WERI-Rb-1 (cell line): Measurements from ENCODE around the gene BEAN1.

ENCODE experiments used
- DNase-seq: peaks from one replicate; pipeline ENCODE4 v3.0.0-alpha.2; 2020
- H3K27ac ChIP-seq: fragments of 250-450 bp; sonication (Bioruptor Pico); 2 replicates; pipeline ENCODE4 v1.5.1; 2020; ENCODE audit warnings: mild to moderate bottlenecking, moderate library complexity
- H3K27me3 ChIP-seq: fragments of 250-450 bp; sonication (Bioruptor Pico); 2 replicates; pipeline ENCODE4 v1.5.1; 2021; ENCODE audit warnings: mild to moderate bottlenecking, low read depth, moderate library complexity; ENCODE audit not compliant: insufficient read depth, severe bottlenecking
- H3K36me3 ChIP-seq: fragments of 250-450 bp; sonication (Bioruptor Pico); 2 replicates; pipeline ENCODE4 v1.5.1; 2020; ENCODE audit warnings: mild to moderate bottlenecking, moderate library complexity
- H3K4me3 ChIP-seq: 2 replicates; pipeline ENCODE4 v1.5.1; 2011; ENCODE audit warnings: low read depth, mild to moderate bottlenecking, control low read depth, low read length
- H3K9me3 ChIP-seq: fragments of 250-450 bp; sonication (Bioruptor Pico); 2 replicates; pipeline ENCODE4 v1.5.1; 2021; ENCODE audit warnings: mild to moderate bottlenecking, moderate library complexity; ENCODE audit not compliant: severe bottlenecking
- CTCF ChIP-seq: IDR thresholded peaks from 2 replicates; pipeline ENCODE4 v1.5.1; 2011; ENCODE audit warnings: low read depth, mild to moderate bottlenecking, control low read depth, inconsistent platforms, low read length

BEAN1 gene

GRCh38 chr16:66516509-66516807 lies 89.4 kb downstream of the BEAN1 start:
- Histone ChIP-seq H3K4me3 (no peak overlapping the region), H3K27ac (no peak overlapping the region), H3K9me3 (no peaks in the 10 kb centered on the region), H3K27me3 (no peaks in the 10 kb centered on the region), H3K36me3 (no peaks in the 10 kb centered on the region; the same call in 1 of the 2 replicates)
- TF ChIP-seq CTCF, result no peak
- DNase-seq, result no peak

- no peak for DNase-seq
- no peak overlapping the region for H3K4me3 ChIP-seq
- H3K27me3 ChIP-seq, result no peaks in the 10 kb centered on the region
- no peak for TF ChIP-seq CTCF
- no peaks in the 10 kb centered on the region for H3K36me3 ChIP-seq
- no peak overlapping the region for H3K27ac ChIP-seq
- no peaks in the 10 kb centered on the region for H3K9me3 ChIP-seq
Measured at GRCh38 chr16:66516808-66517585, 89.9 kb downstream of the BEAN1 start.

- H3K4me3 ChIP-seq, result no peak overlapping the region
- no peaks in the 10 kb centered on the region for H3K27me3 ChIP-seq
- no peak for DNase-seq
- no peaks in the 10 kb centered on the region for H3K36me3 ChIP-seq
- H3K9me3 ChIP-seq, result no peaks in the 10 kb centered on the region
- no peak overlapping the region for H3K27ac ChIP-seq
- TF ChIP-seq CTCF, result no peak
Measured at GRCh38 chr16:66517586-66518263, 90.6 kb downstream of the BEAN1 start.

GRCh38 chr16:66519482-66520373 lies 92.6 kb downstream of the BEAN1 start:
- no peak overlapping the region for H3K27ac ChIP-seq
- H3K36me3 ChIP-seq, result no peaks in the 10 kb centered on the region
- TF ChIP-seq CTCF, result no peak
- no peak overlapping the region for H3K4me3 ChIP-seq
- H3K27me3 ChIP-seq, result no peaks in the 10 kb centered on the region
- H3K9me3 ChIP-seq, result no peaks in the 10 kb centered on the region
- no peak for DNase-seq

GRCh38 chr16:66520406-66521170 lies 93.5 kb downstream of the BEAN1 start:
- H3K4me3 ChIP-seq, result no peak overlapping the region
- no peaks in the 10 kb centered on the region for H3K9me3 ChIP-seq
- no peak for TF ChIP-seq CTCF
- no peak for DNase-seq
- no peaks in the 10 kb centered on the region for H3K36me3 ChIP-seq
- H3K27me3 ChIP-seq, result no peaks in the 10 kb centered on the region
- H3K27ac ChIP-seq, result no peak overlapping the region
